Measurements from ENCODE around the gene ATG2B.

GRCh38 chr14:96368534-96368933 is 5.4 kb upstream of the ATG2B start:
- TF ChIP-seq ZSCAN23 (tag by site-specific recombination; IDR thresholded peaks at IDR 0.05): no peak
- no peak for TF ChIP-seq ZNF292 (tag by site-specific recombination; IDR thresholded peaks at IDR 0.05; ENCODE audit: borderline replicate concordance, low read depth)
- no peak for TF ChIP-seq CTCF (tag by site-specific recombination; IDR thresholded peaks at IDR 0.05)
- no peak for TF ChIP-seq YY1 (tag by site-specific recombination; IDR thresholded peaks at IDR 0.05)
- TF ChIP-seq ZNF549 (tag by site-specific recombination; IDR thresholded peaks at IDR 0.05): no peak
- TF ChIP-seq ZNF776 (tag by site-specific recombination; IDR thresholded peaks at IDR 0.05; ENCODE audit: borderline replicate concordance): no peak
- no peak for TF ChIP-seq ZNF133 (tag by site-specific recombination; IDR thresholded peaks at IDR 0.05)
- no peak for TF ChIP-seq OSR2 (tag by site-specific recombination; IDR thresholded peaks at IDR 0.05)
- TF ChIP-seq ZNF324 (tag by site-specific recombination; IDR thresholded peaks at IDR 0.05): no peak
- no peak for TF ChIP-seq HOXA7 (CRISPR knock-in tag; IDR thresholded peaks at IDR 0.05; ENCODE audit: borderline replicate concordance)
- TF ChIP-seq SP2 (tag by site-specific recombination; IDR thresholded peaks at IDR 0.05): no peak
- no peak for TF ChIP-seq ZNF561 (tag by site-specific recombination; IDR thresholded peaks at IDR 0.05; ENCODE audit: borderline replicate concordance)

Data from HEK293 (cell line).